Lung (tissue), 16 donors: ENCODE measurements around the gene RNASE11. TPM values are rescaled to one million over a fixed set of nuclear protein-coding genes. Genes with fewer than 3 reads are reported as not detected.

Source experiments
- ATAC-seq: fragments of 200-7000 bp; cut with Tn5 transposase; one replicate; pipeline ENCODE4 v1.9.1; 2020; ENCODE audit warnings: moderate number of reproducible peaks; ENCODE audit not compliant: insufficient read depth, low FRiP score
- DNase-seq, 3 donors: peaks; one replicate each; pipeline ENCODE4 v3.0.0-alpha.2; 2013 to 2017
- H3K27ac ChIP-seq, 2 donors: one replicate each; pipeline ENCODE4 v1.5.1; 2013; ENCODE audit warnings: mild to moderate bottlenecking in 2 of 2, moderate library complexity in 2 of 2, control low read depth in 1 of 2, inconsistent platforms in 1 of 2, low read depth in 1 of 2, low read length in 1 of 2
- H3K27me3 ChIP-seq, 3 donors: one replicate each; pipeline ENCODE4 v1.5.1; 2013; ENCODE audit warnings: low read length in 2 of 3; ENCODE audit not compliant: control insufficient read depth in 3 of 3, insufficient read depth in 3 of 3
- H3K36me3 ChIP-seq, 4 donors: one replicate each; pipeline ENCODE4 v1.5.1; 2013; ENCODE audit warnings: low read length in 4 of 4, mild to moderate bottlenecking in 1 of 4, moderate library complexity in 1 of 4; ENCODE audit not compliant: control insufficient read depth in 4 of 4, insufficient read depth in 4 of 4
- H3K4me1 ChIP-seq, 5 donors: one replicate each; pipeline ENCODE4 v1.5.1; 2013; ENCODE audit warnings: low read length in 5 of 5, mild to moderate bottlenecking in 2 of 5, moderate library complexity in 1 of 5; ENCODE audit not compliant: control insufficient read depth in 5 of 5, insufficient read depth in 5 of 5
- H3K4me3 ChIP-seq: one replicate; pipeline ENCODE4 v1.5.1; 2013; ENCODE audit warnings: mild to moderate bottlenecking, control low read depth, moderate library complexity
- H3K9ac ChIP-seq, 2 donors: one replicate each; pipeline ENCODE4 v1.5.1; 2013; ENCODE audit warnings: low read length in 2 of 2, control low read depth in 1 of 2; ENCODE audit not compliant: insufficient read depth in 1 of 2
- H3K9me3 ChIP-seq, 4 donors: one replicate each; pipeline ENCODE4 v1.5.1; 2013; ENCODE audit warnings: low read length in 3 of 4, mild to moderate bottlenecking in 1 of 4, moderate library complexity in 1 of 4; ENCODE audit not compliant: control insufficient read depth in 4 of 4, insufficient read depth in 3 of 4
- WGBS, 2 donors: extraction: QIAGEN DNeasy Blood & Tissue Kit; methylation state at CpG; one replicate each; pipeline ENCODE4 v1.1.7; 2013; 5-methylcytosine and 5-hydroxymethylcytosine counted together
- long read RNA-seq, 5 donors: transcript quantifications; one replicate each; lab custom pipeline, GENCODE V29; 2026
- polyA plus RNA-seq, 2 donors: library from polyadenylated mRNA; stranded (reverse); fragments of 200-250 nt; gene quantifications; one replicate each; pipeline ENCODE4 v1.2.1, GENCODE V29; 2013
- total RNA-seq, 2 donors: library from RNA; depleted of rRNA in 1 of 2; stranded (reverse); fragments of >200 nt in 1 of 2; gene quantifications; one replicate each; pipeline ENCODE4 v1.2.1, GENCODE V29; 2014 to 2021
- TF ChIP-seq, protein P1 (sequence below): IDR thresholded peaks from 2 replicates; pipeline ENCODE4 v1.5.1; 2012; ENCODE audit warnings: mild to moderate bottlenecking; ENCODE audit errors: control extremely low read depth, extremely low read depth
- donor health status: control.
- donor health status: control.
- donor health status: Bipolar disorder and iron deficiency.
- donor health status: healthy.
- donor health status: DM: yes; HTN: yes; CAD: no.

The RNASE11 gene
- not detected for total RNA-seq
- polyA plus RNA-seq = not detected
- long read RNA-seq, donor 1 = 0 reads
- long read RNA-seq, donor 2 = 0 reads
- long read RNA-seq, donor 3 = 0 reads
- long read RNA-seq, donor 4 = 0 reads
- long read RNA-seq, donor 5 = 0 reads

DNA sequence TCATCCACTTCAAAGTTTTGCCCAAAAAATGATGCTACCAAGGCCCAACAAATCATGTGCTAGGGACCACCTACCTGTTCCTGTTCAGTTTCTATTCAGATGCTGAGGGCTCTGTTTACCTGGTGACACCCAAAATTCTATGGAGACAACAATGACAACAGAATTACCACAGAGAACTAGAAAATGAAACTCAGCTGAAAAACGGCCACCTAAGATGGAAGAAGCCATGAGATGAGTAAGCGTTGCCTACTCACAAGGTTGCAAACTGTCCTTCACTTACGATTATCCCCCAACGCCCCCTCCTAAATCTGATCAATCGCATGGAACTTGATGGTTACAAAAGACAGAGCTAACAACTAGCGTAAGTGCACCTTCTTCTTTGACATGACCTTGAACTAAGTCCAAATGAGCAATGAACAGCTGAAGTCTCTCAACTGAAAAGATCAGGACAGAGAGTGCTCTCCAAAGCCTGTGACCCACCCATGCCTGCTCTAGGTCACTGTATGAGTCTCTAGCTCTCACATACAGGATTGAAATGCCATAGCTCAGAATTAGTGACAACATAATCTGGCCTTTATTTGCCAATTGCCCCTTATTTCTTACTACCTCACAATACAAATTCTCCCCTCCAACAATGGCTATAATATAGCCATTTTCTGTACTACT is at the start of gene RNASE11:
Gene RNASE11 (minus strand): TSS at position 513 of the 666 bp plus-strand sequence.
- TF ChIP-seq, protein P1, sequence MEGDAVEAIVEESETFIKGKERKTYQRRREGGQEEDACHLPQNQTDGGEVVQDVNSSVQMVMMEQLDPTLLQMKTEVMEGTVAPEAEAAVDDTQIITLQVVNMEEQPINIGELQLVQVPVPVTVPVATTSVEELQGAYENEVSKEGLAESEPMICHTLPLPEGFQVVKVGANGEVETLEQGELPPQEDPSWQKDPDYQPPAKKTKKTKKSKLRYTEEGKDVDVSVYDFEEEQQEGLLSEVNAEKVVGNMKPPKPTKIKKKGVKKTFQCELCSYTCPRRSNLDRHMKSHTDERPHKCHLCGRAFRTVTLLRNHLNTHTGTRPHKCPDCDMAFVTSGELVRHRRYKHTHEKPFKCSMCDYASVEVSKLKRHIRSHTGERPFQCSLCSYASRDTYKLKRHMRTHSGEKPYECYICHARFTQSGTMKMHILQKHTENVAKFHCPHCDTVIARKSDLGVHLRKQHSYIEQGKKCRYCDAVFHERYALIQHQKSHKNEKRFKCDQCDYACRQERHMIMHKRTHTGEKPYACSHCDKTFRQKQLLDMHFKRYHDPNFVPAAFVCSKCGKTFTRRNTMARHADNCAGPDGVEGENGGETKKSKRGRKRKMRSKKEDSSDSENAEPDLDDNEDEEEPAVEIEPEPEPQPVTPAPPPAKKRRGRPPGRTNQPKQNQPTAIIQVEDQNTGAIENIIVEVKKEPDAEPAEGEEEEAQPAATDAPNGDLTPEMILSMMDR = no peak
- Histone ChIP-seq H3K36me3 (no peaks in the 10 kb centered on the region), H3K9me3 (no peaks in the 10 kb centered on the region), H3K27ac (no peak within 1 kb of the TSS), H3K4me3 (no peak within 1 kb of the TSS), H3K9ac (no peak within 1 kb of the TSS), H3K4me1 (no peaks in the 10 kb centered on the region), H3K27me3 (no peaks in the 10 kb centered on the region)
- 88 to 92% methylated on average over 6 of the region's 6 CpGs for WGBS, 2 donors
- no peak for DNase-seq
- ATAC-seq = no peak

GRCh38 chr14:20632831-20633691 is 45.3 kb upstream of the RNASE11 start:
- Histone ChIP-seq H3K4me1 (peaks cover 0 to 26% (median 7%) of the 10 kb centered on the region in 5 donors), H3K27ac (no peak overlapping the region), H3K9me3 (no peaks in the 10 kb centered on the region), H3K36me3 (no peaks in the 10 kb centered on the region), H3K9ac (no peak overlapping the region), H3K4me3 (no peak overlapping the region), H3K27me3 (peaks cover 0 to 73% (median 61%) of the 10 kb centered on the region in 3 donors)
- TF ChIP-seq, protein P1 = no peak
- peak; percentile 74 for ATAC-seq
- WGBS, 2 donors = 5 to 6% methylated on average over 45 of the region's 45 CpGs
- DNase-seq = peak; percentile 50 to 72 (median 70)

GRCh38 chr14:20632448-20632830 is 44.6 kb upstream of the RNASE11 start:
- H3K9ac ChIP-seq = no peak overlapping the region

More at GRCh38 chr14:20632448-20632830, 44.6 kb upstream of the RNASE11 start:
- Histone ChIP-seq H3K36me3 (no peaks in the 10 kb centered on the region), H3K27ac (no peak overlapping the region), H3K4me3 (no peak overlapping the region), H3K27me3 (peaks cover 0 to 76% (median 67%) of the 10 kb centered on the region in 3 donors), H3K9me3 (no peaks in the 10 kb centered on the region), H3K4me1 (peaks cover 0 to 26% (median 7%) of the 10 kb centered on the region in 5 donors)
- TF ChIP-seq, protein P1 = no peak
- WGBS, 2 donors = 0 to 2% methylated on average over 19 of the region's 19 CpGs
- ATAC-seq = peak; percentile 7
- DNase-seq = no peak
